Liver (tissue), 9 donors: ENCODE measurements around the gene PTCD1. TPM values are rescaled to one million over a fixed set of nuclear protein-coding genes. Genes with fewer than 3 reads are reported as not detected.

Experiments used
- DNase-seq: peaks from one replicate; pipeline ENCODE4 v3.0.0-alpha.2; 2017; ENCODE audit warnings: low spot score
- H3K27ac ChIP-seq, 2 donors: one replicate each; pipeline ENCODE4 v1.7.0; 2013; ENCODE audit warnings: inconsistent platforms in 2 of 2, low read length in 2 of 2, control low read depth in 1 of 2, low read depth in 1 of 2, mild to moderate bottlenecking in 1 of 2
- H3K27me3 ChIP-seq, 4 donors: one replicate each; pipeline versions ENCODE4 v1.6.1 to v1.7.0; 2013; ENCODE audit warnings: low read length in 3 of 4, inconsistent platforms in 1 of 4, mild to moderate bottlenecking in 1 of 4, moderate library complexity in 1 of 4; ENCODE audit not compliant: control insufficient read depth in 4 of 4, insufficient read depth in 4 of 4
- H3K36me3 ChIP-seq, 4 donors: one replicate each; pipeline versions ENCODE4 v1.6.1 to v1.7.0; 2013; ENCODE audit warnings: low read length in 3 of 4, mild to moderate bottlenecking in 3 of 4, low read depth in 1 of 4, moderate library complexity in 1 of 4; ENCODE audit not compliant: control insufficient read depth in 4 of 4, insufficient read depth in 3 of 4
- H3K4me1 ChIP-seq, 4 donors: one replicate each; pipeline versions ENCODE4 v1.6.1 to v1.7.0; 2013; ENCODE audit warnings: low read length in 3 of 4, mild to moderate bottlenecking in 3 of 4, moderate library complexity in 1 of 4; ENCODE audit not compliant: control insufficient read depth in 4 of 4, insufficient read depth in 4 of 4
- H3K4me3 ChIP-seq, 3 donors: one replicate each; pipeline versions ENCODE4 v1.6.1 to v1.7.0; 2013; ENCODE audit warnings: low read length in 3 of 3, control low read depth in 1 of 3, low read depth in 1 of 3, mild to moderate bottlenecking in 1 of 3
- H3K9ac ChIP-seq, 2 donors: one replicate each; pipeline ENCODE4 v1.7.0; 2013; ENCODE audit warnings: low read length in 2 of 2, mild to moderate bottlenecking in 2 of 2, moderate library complexity in 2 of 2, control low read depth in 1 of 2, low read depth in 1 of 2
- H3K9me3 ChIP-seq, 4 donors: one replicate each; pipeline versions ENCODE4 v1.6.1 to v1.7.0; 2013; ENCODE audit warnings: low read length in 3 of 4; ENCODE audit not compliant: control insufficient read depth in 4 of 4
- ATF3 ChIP-seq: IDR thresholded peaks from 2 replicates; pipeline ENCODE4 v1.6.1; 2016; ENCODE audit warnings: antibody characterized with exemption
- CTCF ChIP-seq: fragments of 150-350 bp; IDR thresholded peaks from 2 replicates; pipeline ENCODE4 v1.5.1; 2017; ENCODE audit warnings: improper control_type of control experiment, low read depth, low read length; ENCODE audit not compliant: missing input control
- EGR1 ChIP-seq, 2 donors: IDR thresholded peaks; 2 replicates each; pipeline ENCODE4 v1.6.1; 2016 to 2018; ENCODE audit warnings: antibody characterized with exemption in 2 of 2, low read depth in 2 of 2
- FOXA2 ChIP-seq: IDR thresholded peaks from 2 replicates; pipeline ENCODE4 v1.6.1; 2016; ENCODE audit warnings: antibody characterized with exemption
- GABPA ChIP-seq, 2 donors: IDR thresholded peaks in 1 of 2; conservative IDR thresholded peaks in 1 of 2; 2 replicates each; pipeline ENCODE4 v1.6.1; 2016; ENCODE audit warnings: antibody characterized with exemption in 2 of 2, mild to moderate bottlenecking in 1 of 2, moderate library complexity in 1 of 2
- HNF4A ChIP-seq, 2 donors: conservative IDR thresholded peaks; 2 replicates each; pipeline ENCODE4 v1.6.1; 2016; ENCODE audit warnings: antibody characterized with exemption in 2 of 2, mild to moderate bottlenecking in 2 of 2
- JUND ChIP-seq, 2 donors: IDR thresholded peaks; 2 replicates each; pipeline ENCODE4 v1.6.1; 2016; ENCODE audit warnings: antibody characterized with exemption in 2 of 2
- MAX ChIP-seq: IDR thresholded peaks from 2 replicates; pipeline ENCODE4 v1.6.1; 2016; ENCODE audit warnings: antibody characterized with exemption
- NR2F2 ChIP-seq: IDR thresholded peaks from 2 replicates; pipeline ENCODE4 v1.6.1; 2016; ENCODE audit warnings: antibody characterized with exemption
- RAD21 ChIP-seq, 2 donors: IDR thresholded peaks; 2 replicates each; pipeline ENCODE4 v1.6.1; 2016; ENCODE audit warnings: antibody characterized with exemption in 2 of 2, mild to moderate bottlenecking in 2 of 2
- REST ChIP-seq: IDR thresholded peaks from 2 replicates; pipeline ENCODE4 v1.6.1; 2016; ENCODE audit warnings: antibody characterized with exemption, mild to moderate bottlenecking
- RXRA ChIP-seq, 2 donors: IDR thresholded peaks; 2 replicates each; pipeline ENCODE4 v1.6.1; 2017 to 2018; ENCODE audit warnings: antibody characterized with exemption in 2 of 2, mild to moderate bottlenecking in 1 of 2
- SP1 ChIP-seq: IDR thresholded peaks from 2 replicates; pipeline ENCODE4 v1.6.1; 2018; ENCODE audit warnings: antibody characterized with exemption, mild to moderate bottlenecking
- TAF1 ChIP-seq: conservative IDR thresholded peaks from 2 replicates; pipeline ENCODE4 v1.6.1; 2016; ENCODE audit warnings: antibody characterized with exemption, mild to moderate bottlenecking
- YY1 ChIP-seq: IDR thresholded peaks from 2 replicates; pipeline ENCODE4 v1.6.1; 2016; ENCODE audit warnings: antibody characterized with exemption, mild to moderate bottlenecking
- WGBS: extraction: QIAGEN DNeasy Blood & Tissue Kit; methylation state at CpG from one replicate; pipeline ENCODE4 v1.1.7; 2013; 5-methylcytosine and 5-hydroxymethylcytosine counted together
- polyA plus RNA-seq, 2 donors: library from polyadenylated mRNA; stranded (reverse) in 1 of 2; unstranded in 1 of 2; fragments of 200-250 nt in 1 of 2; fragments of >200 nt in 1 of 2; fragmentation: Nextera tagmentation in 1 of 2; extraction: Ambion mirVana in 1 of 2; gene quantifications; one replicate each; pipeline versions ENCODE4 v1.2.1 to v1.2.3, GENCODE V29; 2013 to 2015
- total RNA-seq, 2 donors: library from RNA; depleted of rRNA; stranded (reverse); fragments of >200 nt; gene quantifications; one replicate each; pipeline ENCODE4 v1.2.3, GENCODE V29; 2014
- donor health status: healthy.
- donor health status: healthy.
- donor health status: healthy.
- donor health status: healthy.
- donor health status: healthy.

PTCD1 gene
- total and polyA plus RNA-seq, 4 donors: 3.1 to 4.3 (median 3.8) TPM

GRCh38 chr7:99379043-99379577 is 59.5 kb downstream of the PTCD1 start:
- 54% methylated on average over 7 of the region's 7 CpGs for WGBS
- no peaks in the 10 kb centered on the region for H3K27me3 ChIP-seq
- no peaks in the 10 kb centered on the region for H3K36me3 ChIP-seq
- H3K4me1 ChIP-seq: peaks cover 16 to 29% (median 20%) of the 10 kb centered on the region in 4 donors
- no peak overlapping the region for H3K4me3 ChIP-seq
- no peaks in the 10 kb centered on the region for H3K9me3 ChIP-seq
- peak overlapping the region; percentile 53 to 71 for H3K27ac ChIP-seq
- DNase-seq: peak; percentile 54
- H3K9ac ChIP-seq: peak overlapping the region in 1 of 2 donors; percentile 15
- TF ChIP-seq RAD21 (IDR thresholded peaks at IDR 0.05) (peak in 1 of 2 donors; percentile 18), SP1 (peak; percentile 24), NR2F2 (peak; percentile 43), YY1 (no peak), RXRA (IDR thresholded peaks at IDR 0.05) (peak in 1 of 2 donors; percentile 31)

GRCh38 chr7:99375070-99375807 is 63.4 kb downstream of the PTCD1 start:
- H3K4me1 ChIP-seq: peaks cover 7 to 28% (median 16%) of the 10 kb centered on the region in 4 donors
- no peaks in the 10 kb centered on the region for H3K36me3 ChIP-seq
- peak in 1 of 2 donors; percentile 29 for TF ChIP-seq GABPA (IDR thresholded peaks at IDR 0.05 in 1 of 2, conservative IDR thresholded peaks at IDR 0.05 in 1 of 2)
- peak in 1 of 2 donors; percentile 24 for TF ChIP-seq RAD21 (IDR thresholded peaks at IDR 0.05)
- TF ChIP-seq SP1: peak; percentile 36
- no peak for TF ChIP-seq FOXA2
- no peak for TF ChIP-seq JUND (IDR thresholded peaks at IDR 0.05)
- peak; percentile 8 to 12 for TF ChIP-seq HNF4A (conservative IDR thresholded peaks at IDR 0.05)
- TF ChIP-seq YY1: no peak
- no peak for TF ChIP-seq TAF1
- 4% methylated on average over 58 of the region's 58 CpGs for WGBS
- peak; percentile 79 for DNase-seq
- H3K9ac ChIP-seq: no peak overlapping the region
- H3K27me3 ChIP-seq: no peaks in the 10 kb centered on the region
- peak overlapping the region; percentile 85 to 90 for H3K27ac ChIP-seq
- peak overlapping the region; percentile 15 to 98 (median 54) for H3K4me3 ChIP-seq
- H3K9me3 ChIP-seq: no peaks in the 10 kb centered on the region

GRCh38 chr7:99374111-99375064 is 64.2 kb downstream of the PTCD1 start, which contains the start of gene ARPC1B:
Gene ARPC1B, plus strand, starts transcription at chr7:99374730. Its CDS starts 10,985 bp downstream, at chr7:99385715.
- TF ChIP-seq CTCF (no peak), ATF3 (no peak), REST (no peak), FOXA2 (no peak), EGR1 (IDR thresholded peaks at IDR 0.05; ENCODE audit: low read depth in 2 of 2) (peak in 1 of 2 donors; percentile 73), JUND (IDR thresholded peaks at IDR 0.05) (no peak), HNF4A (conservative IDR thresholded peaks at IDR 0.05) (no peak), MAX (no peak)
- peak; percentile 71 for DNase-seq
- Histone ChIP-seq H3K4me3 (peak within 1 kb of the TSS; percentile 74 to 98 (median 87)), H3K36me3 (no peaks in the 10 kb centered on the region), H3K27me3 (no peaks in the 10 kb centered on the region), H3K27ac (peak within 1 kb of the TSS; percentile 85 to 90), H3K4me1 (peaks cover 7 to 23% (median 14%) of the 10 kb centered on the region in 4 donors), H3K9ac (peak within 1 kb of the TSS in 1 of 2 donors; percentile 45), H3K9me3 (no peaks in the 10 kb centered on the region)
- 1% methylated on average over 95 of the region's 95 CpGs for WGBS
